Measurements from ENCODE around the gene GON7.
"Not testable (repeated sequence)": the region's sequence is repeated elsewhere in the genome, so short reads cannot be mapped to it uniquely, and the experiment has no call there.

Gene GON7

GRCh38 chr14:93206793-93207467 lies at the start of gene GON7, which contains the start of gene UBR7:
Gene GON7 (minus strand): TSS chr14:93207065. CDS start chr14:93207037, 28 bp downstream.
Gene UBR7 (plus strand): TSS chr14:93207256. CDS start chr14:93207292, 36 bp downstream.
- DNase-seq = peak; percentile 34 to 98 (median 92)

- DNase-seq = no peak
Measured at GRCh38 chr14:93249128-93249831, 42.4 kb upstream of the GON7 start.

GRCh38 chr14:93246534-93246933 lies 39.7 kb upstream of the GON7 start:
- DNase-seq = no peak

- DNase-seq = no peak
Measured at GRCh38 chr14:93245764-93246420, 39.0 kb upstream of the GON7 start.

GRCh38 chr14:93240678-93241000 lies 33.8 kb upstream of the GON7 start:
- no peak for DNase-seq

- DNase-seq = no peak
Measured at GRCh38 chr14:93239869-93240677, 33.2 kb upstream of the GON7 start.

GRCh38 chr14:93234798-93235197 lies 27.9 kb upstream of the GON7 start:
- DNase-seq = no peak

GRCh38 chr14:93233078-93233477 lies 26.2 kb upstream of the GON7 start:
- not testable (repeated sequence) for DNase-seq

GRCh38 chr14:93232159-93232558 lies 25.3 kb upstream of the GON7 start:
- DNase-seq = no peak

GRCh38 chr14:93231129-93231979 lies 24.5 kb upstream of the GON7 start:
- peak in 7 of 14 donors; percentile 7 to 52 (median 27) for DNase-seq

- no peak for DNase-seq
Measured at GRCh38 chr14:93230539-93230938, 23.7 kb upstream of the GON7 start.

GRCh38 chr14:93228550-93228949 lies 21.7 kb upstream of the GON7 start:
- no peak for DNase-seq

GRCh38 chr14:93223565-93223964 lies 16.7 kb upstream of the GON7 start:
- DNase-seq = no peak

- no peak for DNase-seq
Measured at GRCh38 chr14:93220509-93220908, 13.6 kb upstream of the GON7 start.

GRCh38 chr14:93219103-93219726 lies 12.3 kb upstream of the GON7 start:
- no peak for DNase-seq

GRCh38 chr14:93214598-93214997 lies 7.7 kb upstream of the GON7 start:
- DNase-seq = no peak

- DNase-seq = no peak
Measured at GRCh38 chr14:93212432-93212831, 5.6 kb upstream of the GON7 start.

- DNase-seq = peak in 10 of 14 donors; percentile 46 to 79 (median 72)
Measured at GRCh38 chr14:93207468-93208308, 823 bp upstream of the GON7 start.

GRCh38 chr14:93201155-93201704 lies 5.6 kb downstream of the GON7 start:
- no peak for DNase-seq

GRCh38 chr14:93200553-93200952 lies 6.3 kb downstream of the GON7 start:
- DNase-seq = no peak

Measured in C1 segment of cervical spinal cord (tissue), 14 donors.